Measurements from ENCODE around the gene SLC29A3.

The SLC29A3 gene

GRCh38 chr10:71325267-71325666, 6.2 kb downstream of the SLC29A3 start:
- DNase-seq: no peak

GRCh38 chr10:71326464-71326881, 7.4 kb downstream of the SLC29A3 start:
- no peak for DNase-seq

- no peak for DNase-seq
Measured at GRCh38 chr10:71330789-71331404, 11.8 kb downstream of the SLC29A3 start.

GRCh38 chr10:71331736-71332135, 12.7 kb downstream of the SLC29A3 start:
- DNase-seq: no peak

GRCh38 chr10:71332466-71332865, 13.4 kb downstream of the SLC29A3 start:
- DNase-seq: no peak

- no peak for DNase-seq
Measured at GRCh38 chr10:71333129-71333887, 14.2 kb downstream of the SLC29A3 start.

- DNase-seq: no peak
Measured at GRCh38 chr10:71334221-71334791, 15.2 kb downstream of the SLC29A3 start.

GRCh38 chr10:71335173-71335708, 16.2 kb downstream of the SLC29A3 start:
- DNase-seq: no peak

GRCh38 chr10:71336632-71337031, 17.6 kb downstream of the SLC29A3 start:
- DNase-seq: no peak

GRCh38 chr10:71337219-71337701, 18.2 kb downstream of the SLC29A3 start:
- DNase-seq: no peak

- DNase-seq: no peak
Measured at GRCh38 chr10:71338728-71339495, 19.9 kb downstream of the SLC29A3 start.

GRCh38 chr10:71339796-71340589, 20.9 kb downstream of the SLC29A3 start:
- no peak for DNase-seq

GRCh38 chr10:71342573-71343391, 23.7 kb downstream of the SLC29A3 start:
- no peak for DNase-seq

- no peak for DNase-seq
Measured at GRCh38 chr10:71343392-71343773, 24.3 kb downstream of the SLC29A3 start.

GRCh38 chr10:71344154-71344925, 25.3 kb downstream of the SLC29A3 start:
- DNase-seq: no peak

GRCh38 chr10:71344993-71345480, 26.0 kb downstream of the SLC29A3 start:
- DNase-seq: no peak

GRCh38 chr10:71345694-71346093, 26.6 kb downstream of the SLC29A3 start:
- no peak for DNase-seq

- DNase-seq: no peak
Measured at GRCh38 chr10:71346731-71347130, 27.7 kb downstream of the SLC29A3 start.

GRCh38 chr10:71347587-71348395, 28.7 kb downstream of the SLC29A3 start:
- DNase-seq: no peak

Data from CD4-positive, alpha-beta T cell treated with Interleukin-12 subunit alpha and Interleukin-12 subunit beta, for 1 hour (primary cell).